ENCODE measurements around the gene SPINK7.

The SPINK7 gene

GRCh38 chr5:148333262-148333849 lies 21.1 kb downstream of the SPINK7 start:
- H3K9me3 Mint-ChIP-seq = peaks cover 11 to 14% of the 10 kb centered on the region in 2 donors
- H3K27me3 Mint-ChIP-seq = no peaks in the 10 kb centered on the region

GRCh38 chr5:148335259-148335658 lies 23.0 kb downstream of the SPINK7 start, which contains the start of gene SPINK9:
Gene SPINK9 (plus strand): TSS chr5:148335559. CDS start chr5:148335614, 55 bp downstream.
- Mint-ChIP-seq H3K9me3 (peaks cover 5 to 8% of the 10 kb centered on the region in 2 donors), H3K27ac (no peak within 1 kb of the TSS), H3K27me3 (no peaks in the 10 kb centered on the region), H3K4me3 (no peak within 1 kb of the TSS), H3K4me1 (no peaks in the 10 kb centered on the region)
- no peak for DNase-seq
- no peak for ATAC-seq

More at GRCh38 chr5:148333262-148333849, 21.1 kb downstream of the SPINK7 start:
- ATAC-seq (no peak), DNase-seq (no peak)
- Mint-ChIP-seq H3K27ac (no peak overlapping the region), H3K4me1 (no peaks in the 10 kb centered on the region), H3K4me3 (no peak overlapping the region)

GRCh38 chr5:148336704-148337435 lies 24.6 kb downstream of the SPINK7 start:
- H3K27me3 Mint-ChIP-seq = no peaks in the 10 kb centered on the region
- H3K9me3 Mint-ChIP-seq = no peaks in the 10 kb centered on the region
- no peak for DNase-seq
- H3K4me1 Mint-ChIP-seq = no peaks in the 10 kb centered on the region
- ATAC-seq = no peak
- no peak overlapping the region for H3K4me3 Mint-ChIP-seq
- H3K27ac Mint-ChIP-seq = no peak overlapping the region

DNA sequence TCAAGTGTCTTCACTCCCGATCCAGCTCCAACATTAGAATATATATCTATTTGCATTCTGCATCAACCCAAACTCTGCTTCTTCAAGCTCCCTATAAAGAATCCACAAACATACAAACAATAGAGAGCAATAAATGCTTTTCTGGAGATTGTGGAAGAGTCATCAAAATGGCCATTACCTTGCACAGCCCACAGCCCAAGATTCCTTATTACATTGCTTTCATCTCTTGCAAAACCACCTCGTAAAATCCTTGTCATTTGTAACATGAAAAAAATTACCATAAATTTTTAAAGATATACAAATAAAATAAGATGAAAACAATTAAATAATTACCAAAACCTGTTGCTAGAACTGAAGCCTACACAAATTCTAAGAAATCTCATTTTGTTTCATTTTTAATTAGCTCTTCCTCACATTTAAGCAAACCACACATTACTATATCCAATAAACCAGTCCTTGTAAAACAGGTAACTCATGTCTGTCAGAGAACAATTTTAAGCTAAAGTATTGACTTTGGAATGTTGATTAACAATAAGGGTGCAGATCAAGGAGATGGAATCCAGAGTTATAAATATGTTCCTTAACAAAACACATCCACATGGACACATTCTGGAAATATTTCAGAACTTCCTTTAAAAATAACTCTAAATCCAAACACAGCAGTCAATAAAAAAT lies 30.3 kb downstream of the SPINK7 start:
- Mint-ChIP-seq H3K4me3 (no peak overlapping the region), H3K27me3 (no peaks in the 10 kb centered on the region), H3K27ac (no peak overlapping the region), H3K4me1 (no peaks in the 10 kb centered on the region), H3K9me3 (no peaks in the 10 kb centered on the region)
- no peak for DNase-seq
- no peak for ATAC-seq

GRCh38 chr5:148343046-148343407 lies 30.8 kb downstream of the SPINK7 start:
- Mint-ChIP-seq H3K27me3 (no peaks in the 10 kb centered on the region), H3K27ac (no peak overlapping the region)
- no peak for ATAC-seq

DNA sequence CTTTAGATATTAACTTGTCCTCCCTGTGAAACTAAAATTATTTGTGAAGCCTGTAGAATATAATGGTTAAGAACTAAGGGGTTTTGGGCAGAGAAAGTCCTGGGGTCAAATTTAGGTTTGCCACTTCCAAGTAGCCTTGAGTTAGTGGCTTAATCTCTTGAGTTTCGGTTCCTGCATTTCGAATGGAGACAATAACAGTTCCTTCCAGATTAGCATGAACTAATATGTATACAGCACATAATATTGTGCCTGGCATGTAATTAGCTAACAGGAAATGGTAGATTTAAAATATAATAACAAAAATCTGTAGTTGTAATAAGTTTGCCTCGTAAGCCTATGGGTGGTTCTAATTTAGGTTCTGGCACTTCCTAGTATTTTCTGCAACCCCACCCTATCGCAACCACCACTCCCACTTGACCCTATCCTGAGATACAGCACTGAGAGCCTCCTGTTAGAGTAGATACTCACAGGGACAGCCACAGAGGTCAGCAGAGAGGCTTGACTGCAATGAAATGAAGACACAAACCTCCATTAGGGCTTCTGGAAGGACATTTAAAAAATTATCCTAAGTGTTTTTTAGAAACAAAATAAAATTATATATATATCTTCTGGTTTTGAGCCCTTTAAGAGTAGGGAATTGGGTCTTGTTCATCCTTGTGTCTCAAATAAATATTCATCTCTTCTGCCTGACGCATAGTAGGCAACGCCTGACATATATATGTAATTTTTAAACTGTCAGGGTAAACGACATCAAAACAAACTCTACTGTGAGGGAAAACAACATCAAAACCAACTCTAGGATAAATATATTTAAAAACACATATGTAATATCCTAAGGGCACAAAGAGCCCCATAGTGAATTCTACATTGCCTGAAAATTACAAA lies 31.6 kb downstream of the SPINK7 start:
- Mint-ChIP-seq H3K27me3 (no peaks in the 10 kb centered on the region), H3K9me3 (no peaks in the 10 kb centered on the region), H3K4me1 (no peaks in the 10 kb centered on the region), H3K27ac (peak overlapping the region in 1 of 2 donors; percentile 37), H3K4me3 (no peak overlapping the region)
- no peak for DNase-seq
- ATAC-seq = no peak

More at GRCh38 chr5:148343046-148343407, 30.8 kb downstream of the SPINK7 start:
- no peaks in the 10 kb centered on the region for H3K9me3 Mint-ChIP-seq
- DNase-seq = no peak
- H3K4me3 Mint-ChIP-seq = no peak overlapping the region
- no peaks in the 10 kb centered on the region for H3K4me1 Mint-ChIP-seq

DNA sequence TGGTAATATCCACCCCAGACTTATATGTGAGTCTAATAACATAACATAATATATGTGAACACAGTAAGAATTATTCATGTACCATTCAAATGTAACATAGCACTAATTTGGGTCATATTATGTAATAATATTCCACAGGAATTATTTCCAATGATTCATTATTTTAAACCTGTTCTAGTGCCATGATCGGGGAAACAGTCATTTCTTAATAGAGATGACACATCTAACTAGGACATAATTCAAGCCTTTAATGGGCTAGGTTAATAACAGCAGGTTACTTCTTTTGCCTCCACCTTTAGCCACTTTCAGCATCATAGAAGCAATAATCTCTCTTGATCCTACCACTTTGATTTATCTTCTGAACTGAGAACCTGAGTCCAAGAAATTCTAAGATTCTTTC lies 35.5 kb downstream of the SPINK7 start:
- ATAC-seq (no peak), DNase-seq (no peak)
- no peaks in the 10 kb centered on the region for H3K4me1 Mint-ChIP-seq
- H3K27ac Mint-ChIP-seq = no peak overlapping the region
- no peaks in the 10 kb centered on the region for H3K9me3 Mint-ChIP-seq
- H3K27me3 Mint-ChIP-seq = no peaks in the 10 kb centered on the region
- H3K4me3 Mint-ChIP-seq = no peak overlapping the region

GRCh38 chr5:148352696-148353095 lies 40.5 kb downstream of the SPINK7 start:
- H3K27me3 Mint-ChIP-seq = no peaks in the 10 kb centered on the region
- no peak for ATAC-seq
- H3K27ac Mint-ChIP-seq = no peak overlapping the region
- no peak for DNase-seq
- no peak overlapping the region for H3K4me3 Mint-ChIP-seq
- H3K4me1 Mint-ChIP-seq = no peaks in the 10 kb centered on the region
- H3K9me3 Mint-ChIP-seq = no peaks in the 10 kb centered on the region

GRCh38 chr5:148353634-148354033 lies 41.4 kb downstream of the SPINK7 start:
- Mint-ChIP-seq H3K4me1 (no peaks in the 10 kb centered on the region), H3K27ac (no peak overlapping the region), H3K27me3 (no peaks in the 10 kb centered on the region), H3K9me3 (no peaks in the 10 kb centered on the region), H3K4me3 (no peak overlapping the region)
- DNase-seq (no peak), ATAC-seq (no peak)

- no peaks in the 10 kb centered on the region for H3K4me1 Mint-ChIP-seq
- ATAC-seq (no peak), DNase-seq (no peak)
- no peaks in the 10 kb centered on the region for H3K27me3 Mint-ChIP-seq
- no peak overlapping the region for H3K27ac Mint-ChIP-seq
- H3K9me3 Mint-ChIP-seq = peaks cover 8 to 15% of the 10 kb centered on the region in 2 donors
- H3K4me3 Mint-ChIP-seq = no peak overlapping the region
Measured at GRCh38 chr5:148364343-148364742, 52.1 kb downstream of the SPINK7 start.
